Nephron (organoid): ENCODE measurements around the gene TMPRSS4.

Experiments
- H3K27ac Mint-ChIP-seq, 3 experiments: 2 replicates each; pipeline ENCODE4 v1.8.0; 2020; ENCODE audit warnings: mixed read lengths in 3 of 3, mild to moderate bottlenecking in 2 of 3, moderate library complexity in 1 of 3
- H3K27me3 Mint-ChIP-seq: 2 replicates; pipeline ENCODE4 v1.8.0; 2021; ENCODE audit warnings: low read depth, mild to moderate bottlenecking, moderate library complexity, mixed read lengths
- H3K36me3 Mint-ChIP-seq: 2 replicates; pipeline ENCODE4 v1.8.0; 2020; ENCODE audit warnings: low read depth, mixed read lengths
- H3K4me1 Mint-ChIP-seq: 2 replicates; pipeline ENCODE4 v1.8.0; 2020; ENCODE audit warnings: mixed read lengths
- H3K4me3 Mint-ChIP-seq, 3 experiments: 2 replicates each; pipeline ENCODE4 v1.8.0; 2020; ENCODE audit warnings: mild to moderate bottlenecking in 3 of 3, mixed read lengths in 3 of 3, moderate library complexity in 2 of 3
- H3K9me3 Mint-ChIP-seq: 2 replicates; pipeline ENCODE4 v1.8.0; 2020; ENCODE audit warnings: mixed read lengths
- CTCF ChIP-seq, 3 experiments: fragments of 200-600 bp; sonication (generic); IDR thresholded peaks; one replicate each; pipeline ENCODE4 v1.5.0; 2021; ENCODE audit warnings: antibody characterized with exemption in 3 of 3; ENCODE audit not compliant: unreplicated experiment in 3 of 3

Gene TMPRSS4

GRCh38 chr11:118164885-118165284 is 88.0 kb downstream of the TMPRSS4 start:
- H3K4me3 Mint-ChIP-seq = no peak overlapping the region
- peaks cover 9% of the 10 kb centered on the region for H3K4me1 Mint-ChIP-seq
- peaks cover 3% of the 10 kb centered on the region for H3K36me3 Mint-ChIP-seq
- peaks cover 62% of the 10 kb centered on the region for H3K27me3 Mint-ChIP-seq
- no peak for TF ChIP-seq CTCF (IDR thresholded peaks at IDR 0.05; ENCODE audit: unreplicated experiment in 3 of 3)
- H3K27ac Mint-ChIP-seq = no peak overlapping the region
- no peaks in the 10 kb centered on the region for H3K9me3 Mint-ChIP-seq

GRCh38 chr11:118166641-118167040 is 89.8 kb downstream of the TMPRSS4 start:
- peaks cover 20% of the 10 kb centered on the region for H3K4me1 Mint-ChIP-seq
- H3K27ac Mint-ChIP-seq = no peak overlapping the region
- TF ChIP-seq CTCF (IDR thresholded peaks at IDR 0.05; ENCODE audit: unreplicated experiment in 3 of 3) = no peak
- no peak overlapping the region for H3K4me3 Mint-ChIP-seq
- H3K36me3 Mint-ChIP-seq = peaks cover 3% of the 10 kb centered on the region
- peaks cover 62% of the 10 kb centered on the region for H3K27me3 Mint-ChIP-seq
- H3K9me3 Mint-ChIP-seq = no peaks in the 10 kb centered on the region

GRCh38 chr11:118167253-118167652 is 90.4 kb downstream of the TMPRSS4 start:
- no peak overlapping the region for H3K4me3 Mint-ChIP-seq
- peaks cover 61% of the 10 kb centered on the region for H3K27me3 Mint-ChIP-seq
- H3K27ac Mint-ChIP-seq = no peak overlapping the region
- no peaks in the 10 kb centered on the region for H3K9me3 Mint-ChIP-seq
- TF ChIP-seq CTCF (IDR thresholded peaks at IDR 0.05; ENCODE audit: unreplicated experiment in 3 of 3) = no peak
- H3K36me3 Mint-ChIP-seq = peaks cover 3% of the 10 kb centered on the region
- peaks cover 25% of the 10 kb centered on the region for H3K4me1 Mint-ChIP-seq

GRCh38 chr11:118167906-118168305 is 91.0 kb downstream of the TMPRSS4 start:
- Mint-ChIP-seq H3K4me1 (peaks cover 25% of the 10 kb centered on the region), H3K27me3 (peaks cover 58% of the 10 kb centered on the region), H3K36me3 (peaks cover 3% of the 10 kb centered on the region), H3K27ac (no peak overlapping the region), H3K4me3 (no peak overlapping the region), H3K9me3 (no peaks in the 10 kb centered on the region)
- TF ChIP-seq CTCF (IDR thresholded peaks at IDR 0.05; ENCODE audit: unreplicated experiment in 3 of 3) = no peak

- H3K4me3 Mint-ChIP-seq = no peak overlapping the region
- H3K36me3 Mint-ChIP-seq = peaks cover 3% of the 10 kb centered on the region
- no peaks in the 10 kb centered on the region for H3K9me3 Mint-ChIP-seq
Measured at GRCh38 chr11:118168316-118168715, 91.4 kb downstream of the TMPRSS4 start.

More at GRCh38 chr11:118168316-118168715, 91.4 kb downstream of the TMPRSS4 start:
- no peak for TF ChIP-seq CTCF (IDR thresholded peaks at IDR 0.05; ENCODE audit: unreplicated experiment in 3 of 3)
- Mint-ChIP-seq H3K4me1 (peaks cover 25% of the 10 kb centered on the region), H3K27ac (no peak overlapping the region), H3K27me3 (peaks cover 58% of the 10 kb centered on the region)
